Adrenal gland (tissue), 12 donors: ENCODE measurements around the gene KRTAP10-9. TPM values are rescaled to one million over a fixed set of nuclear protein-coding genes. Genes with fewer than 3 reads are reported as not detected.

Experiments used
- DNase-seq, 7 donors: peaks; one replicate each; pipeline ENCODE4 v3.0.0-alpha.2; 2019 to 2020
- H3K27ac ChIP-seq, 5 donors: fragments of 200-600 bp; sonication (generic) in 4 of 5; 1 replicate in 3 of 5; 2 replicates in 2 of 5; pipeline versions ENCODE4 v1.5.1 to v1.8.0; 2016 to 2020; ENCODE audit warnings: mild to moderate bottlenecking in 1 of 5
- H3K27me3 ChIP-seq: fragments of 200-600 bp; 2 replicates; pipeline ENCODE4 v1.8.0; 2021
- H3K36me3 ChIP-seq, 2 donors: fragments of 200-600 bp; replicated peaks in 1 of 2; 1 replicate in 1 of 2; 2 replicates in 1 of 2; pipeline versions ENCODE4 v1.5.1 to v1.8.0; 2018 to 2022
- H3K4me1 ChIP-seq, 2 donors: fragments of 200-600 bp; replicated peaks in 1 of 2; 1 replicate in 1 of 2; 2 replicates in 1 of 2; pipeline versions ENCODE4 v1.5.1 to v1.8.0; 2018 to 2021
- H3K4me3 ChIP-seq, 4 donors: fragments of 200-600 bp; sonication (generic) in 3 of 4; one replicate each; pipeline ENCODE4 v1.5.1; 2016 to 2018
- H3K9me3 ChIP-seq, 3 donors: fragments of 200-600 bp; sonication (generic) in 1 of 3; replicated peaks in 1 of 3; 1 replicate in 2 of 3; 2 replicates in 1 of 3; pipeline versions ENCODE4 v1.5.1 to v1.8.0; 2016 to 2021
- CTCF ChIP-seq, 6 experiments: fragments of 450-650 bp in 4 of 6; fragments of 200-600 bp in 2 of 6; sonication (generic) in 1 of 6; IDR thresholded peaks; 1 replicate in 5 of 6; 2 replicates in 1 of 6; pipeline versions ENCODE4 v1.5.1 to v1.8.0; 2016 to 2021; ENCODE audit warnings: antibody characterized with exemption in 6 of 6, mild to moderate bottlenecking in 2 of 6, moderate library complexity in 1 of 6
- POLR2A ChIP-seq, 2 donors: fragments of 450-650 bp; IDR thresholded peaks; one replicate each; pipeline ENCODE4 v1.6.1; 2017; ENCODE audit warnings: antibody characterized with exemption in 2 of 2, mild to moderate bottlenecking in 2 of 2, moderate library complexity in 1 of 2
- WGBS, 4 donors: extraction: QIAGEN DNeasy Blood & Tissue Kit in 2 of 4; methylation state at CpG; one replicate each; pipeline versions ENCODE4 v1.1.5 to v1.1.7; 2013 to 2017; 5-methylcytosine and 5-hydroxymethylcytosine counted together
- intact Hi-C, 2 donors: fragments of 100-400 bp; cut with DNase I; formaldehyde crosslinking; loops; one replicate each; pipeline versions ENCODE4 v1.14.1 to v1.15.0; 2022 to 2023
- polyA plus RNA-seq, 3 donors: library from polyadenylated mRNA; stranded (reverse); fragments of 200-250 nt in 2 of 3; fragments of 350-450 nt in 1 of 3; fragmentation: Illumina TruSeq in 1 of 3; extraction: RNeasy Lipid Tissue Mini Kit (QIAGEN cat#74804) in 1 of 3; gene quantifications; one replicate each; pipeline ENCODE4 v1.2.3, GENCODE V29; 2013 to 2014
- total RNA-seq, 9 donors: library from RNA; depleted of rRNA in 4 of 9; stranded (reverse); fragments of >200 nt in 4 of 9; fragments of 120-200 nt in 1 of 9; fragmentation: NEBNext Ultra II Directional in 1 of 9; extraction: Animal tissue kit (Norgen Biotek cat#: 25700) in 1 of 9; gene quantifications; one replicate each; pipeline versions ENCODE4 v1.1.0 to v1.2.4, GENCODE V29; 2013 to 2023
- donor health status: healthy with polysubstance abuse.
- donor health status: Bipolar disorder and iron deficiency.
- donor health status: DM: yes; HTN: yes; CAD: no.
- donor health status: DM: no; HTN: no; CAD: no.
- donor health status: DM: no; HTN: no; CAD: no.
- donor health status: DM: yes; HTN: yes; CAD: no.

KRTAP10-9 gene
- total and polyA plus RNA-seq, 12 donors, result not detected

DNA sequence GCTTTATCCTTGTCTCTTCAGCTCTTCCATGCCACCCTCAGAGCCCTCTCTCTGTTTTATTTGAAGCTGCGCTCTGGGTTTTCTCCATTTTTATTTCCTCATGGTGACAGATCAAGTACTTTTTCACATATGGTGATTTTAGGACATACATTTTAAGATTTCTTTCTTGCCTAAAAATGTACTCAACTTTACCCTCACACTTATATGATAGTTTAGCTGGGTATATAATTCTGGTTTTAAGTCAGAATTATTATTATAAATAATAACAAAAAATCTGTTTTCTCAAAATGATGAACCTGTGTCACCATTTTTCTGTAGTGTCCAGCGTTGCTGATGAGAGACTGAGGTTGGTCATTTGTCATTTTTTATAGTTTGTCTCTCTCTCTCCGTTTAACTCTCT, 45.7 kb upstream of the KRTAP10-9 start:
- TF ChIP-seq POLR2A (IDR thresholded peaks at IDR 0.05) (no peak), CTCF (IDR thresholded peaks at IDR 0.05) (no peak)
- DNase-seq, result no peak
- intact Hi-C loops, result no loop called here
- no peak overlapping the region for H3K27ac ChIP-seq
- no peak overlapping the region for H3K4me3 ChIP-seq
- no peaks in the 10 kb centered on the region for H3K4me1 ChIP-seq
- H3K27me3 ChIP-seq, result peaks cover 11% of the 10 kb centered on the region
- H3K9me3 ChIP-seq, result peaks cover 0 to 7% (median 0%) of the 10 kb centered on the region in 3 donors
- no peaks in the 10 kb centered on the region for H3K36me3 ChIP-seq
- WGBS, 4 donors, result 79 to 83% (median 80%) methylated on average over 3 of the region's 3 CpGs

- no peaks in the 10 kb centered on the region for H3K36me3 ChIP-seq
- no peak overlapping the region for H3K27ac ChIP-seq
- no peak overlapping the region for H3K4me3 ChIP-seq
- intact Hi-C loops, result no loop called here
- WGBS, 4 donors, result 63 to 75% (median 69%) methylated on average over 14 to 15 of the region's 15 CpGs
- peaks cover 15% of the 10 kb centered on the region for H3K27me3 ChIP-seq
- DNase-seq, result peak in 1 of 7 donors; percentile 35
- H3K4me1 ChIP-seq, result no peaks in the 10 kb centered on the region
- TF ChIP-seq CTCF (IDR thresholded peaks at IDR 0.05) (no peak), POLR2A (IDR thresholded peaks at IDR 0.05) (no peak)
- peaks cover 0 to 7% (median 0%) of the 10 kb centered on the region in 3 donors for H3K9me3 ChIP-seq
Measured at GRCh38 chr21:44582055-44582454, 44.8 kb upstream of the KRTAP10-9 start.

- 9 to 31% (median 23%) methylated on average over 10 to 11 of the region's 11 CpGs for WGBS, 4 donors
Measured at GRCh38 chr21:44583089-44583799, 43.6 kb upstream of the KRTAP10-9 start.

GRCh38 chr21:44583800-44584147, 43.1 kb upstream of the KRTAP10-9 start:
- WGBS, 4 donors, result 61 to 79% (median 67%) methylated on average over 6 of the region's 6 CpGs
- Histone ChIP-seq H3K4me3 (no peak overlapping the region), H3K36me3 (no peaks in the 10 kb centered on the region), H3K9me3 (peaks cover 0 to 7% (median 0%) of the 10 kb centered on the region in 3 donors), H3K4me1 (no peaks in the 10 kb centered on the region), H3K27me3 (peaks cover 15% of the 10 kb centered on the region), H3K27ac (no peak overlapping the region)
- no peak for DNase-seq
- TF ChIP-seq CTCF (IDR thresholded peaks at IDR 0.05) (no peak), POLR2A (IDR thresholded peaks at IDR 0.05) (no peak)
- intact Hi-C loops, result no loop called here

More at GRCh38 chr21:44583089-44583799, 43.6 kb upstream of the KRTAP10-9 start:
- no peak overlapping the region for H3K4me3 ChIP-seq
- intact Hi-C loops, result no loop called here
- H3K36me3 ChIP-seq, result no peaks in the 10 kb centered on the region
- peaks cover 0 to 7% (median 0%) of the 10 kb centered on the region in 3 donors for H3K9me3 ChIP-seq
- no peak for TF ChIP-seq POLR2A (IDR thresholded peaks at IDR 0.05)
- no peak for TF ChIP-seq CTCF (IDR thresholded peaks at IDR 0.05)
- no peak for DNase-seq
- H3K27ac ChIP-seq, result no peak overlapping the region
- peaks cover 15% of the 10 kb centered on the region for H3K27me3 ChIP-seq
- H3K4me1 ChIP-seq, result no peaks in the 10 kb centered on the region
